Mucosa of gallbladder (tissue), 1 donor: ENCODE results near the gene TBC1D10A. TPM values are rescaled to one million over a fixed set of nuclear protein-coding genes. Genes with fewer than 3 reads are reported as not detected.

ENCODE experiments used
- DNase-seq: peaks from one replicate; pipeline ENCODE4 v3.0.0-alpha.2; 2020; ENCODE audit warnings: low spot score
- total RNA-seq: library from RNA; stranded (reverse); gene quantifications from one replicate; pipeline ENCODE4 v1.2.1, GENCODE V29; 2021
- donor health status: DM: no; HTN: no; CAD: no.

Gene TBC1D10A
- total RNA-seq, 1 donor from 2014 or later = 48.4 TPM

DNA sequence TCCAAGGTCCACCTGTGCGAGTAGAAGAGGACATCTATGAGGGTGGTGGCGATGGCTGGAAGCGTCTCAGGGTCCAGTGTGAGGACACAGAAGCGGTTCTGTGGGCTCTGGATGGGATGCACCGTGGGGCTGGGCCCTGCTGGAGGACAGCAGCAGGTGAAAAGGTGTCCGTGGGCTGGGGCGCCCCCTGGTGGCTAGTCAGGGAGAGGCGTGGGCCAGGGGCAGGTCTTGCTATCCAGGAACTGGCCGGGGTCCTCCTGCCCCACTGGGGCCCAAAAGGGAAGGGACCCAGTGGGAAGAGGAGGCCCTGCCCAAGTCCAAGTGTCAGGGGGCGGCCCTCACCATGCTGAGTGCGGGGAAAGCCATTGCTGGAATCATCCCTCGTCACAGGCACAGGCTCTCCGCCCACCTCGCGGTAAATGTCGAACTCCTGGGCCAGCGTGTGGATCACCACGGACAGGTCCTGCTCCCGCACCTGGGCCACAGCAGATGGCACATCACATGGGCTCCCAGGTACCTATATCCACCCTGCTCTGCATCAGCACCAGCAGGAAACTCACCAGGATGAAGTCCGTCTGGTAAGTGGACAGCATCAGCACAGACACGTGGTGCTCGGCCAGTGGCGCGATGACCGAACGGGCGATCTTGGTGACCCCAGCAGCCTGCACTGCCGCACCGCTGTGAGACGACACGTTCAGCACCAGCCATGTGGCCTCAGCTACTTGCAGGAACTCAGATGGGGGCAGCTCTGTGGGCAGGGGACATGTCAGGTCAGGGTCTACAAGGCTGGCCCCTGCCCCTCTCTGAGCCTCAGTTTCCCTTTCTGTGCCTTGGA lies 39.7 kb downstream of the TBC1D10A start:
- peak; percentile 74 for DNase-seq

DNA sequence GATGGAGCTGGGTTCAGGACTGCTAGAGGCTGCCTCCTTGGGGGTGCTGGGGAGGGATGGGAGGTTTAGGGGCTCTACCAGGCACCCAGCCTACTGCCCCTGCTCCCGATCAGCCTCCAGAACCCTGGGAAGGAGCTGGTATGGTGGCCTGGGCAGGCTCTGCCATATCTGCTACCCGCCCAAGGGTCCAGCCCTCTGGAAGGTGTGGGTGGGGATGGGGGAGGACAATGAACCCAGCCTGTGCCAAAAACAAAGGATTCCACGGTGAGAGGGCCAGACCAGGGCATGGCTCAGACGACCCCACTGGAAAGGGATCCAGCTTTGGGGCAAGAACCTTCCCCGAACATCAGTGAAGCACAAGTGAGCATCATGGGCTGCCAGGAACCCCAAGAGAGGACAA lies 40.4 kb downstream of the TBC1D10A start:
- DNase-seq = no peak

DNA sequence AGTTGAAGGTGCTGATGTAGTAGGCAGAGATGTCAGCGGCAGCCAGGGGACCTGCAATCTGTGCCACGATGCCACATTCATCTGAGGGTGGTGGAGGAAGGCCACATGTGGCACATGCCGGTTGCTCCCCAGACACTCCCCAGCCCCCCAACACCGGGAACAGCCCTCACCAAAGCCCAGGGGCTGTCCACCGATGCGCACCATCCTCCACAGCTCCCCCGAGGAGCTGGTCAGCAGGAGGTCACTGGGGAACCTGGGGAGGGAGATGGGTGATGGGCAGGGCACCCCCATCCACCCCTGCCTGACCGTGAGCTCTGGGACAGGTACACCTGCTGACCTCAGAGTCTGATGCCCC lies 40.9 kb downstream of the TBC1D10A start:
- DNase-seq = no peak

DNA sequence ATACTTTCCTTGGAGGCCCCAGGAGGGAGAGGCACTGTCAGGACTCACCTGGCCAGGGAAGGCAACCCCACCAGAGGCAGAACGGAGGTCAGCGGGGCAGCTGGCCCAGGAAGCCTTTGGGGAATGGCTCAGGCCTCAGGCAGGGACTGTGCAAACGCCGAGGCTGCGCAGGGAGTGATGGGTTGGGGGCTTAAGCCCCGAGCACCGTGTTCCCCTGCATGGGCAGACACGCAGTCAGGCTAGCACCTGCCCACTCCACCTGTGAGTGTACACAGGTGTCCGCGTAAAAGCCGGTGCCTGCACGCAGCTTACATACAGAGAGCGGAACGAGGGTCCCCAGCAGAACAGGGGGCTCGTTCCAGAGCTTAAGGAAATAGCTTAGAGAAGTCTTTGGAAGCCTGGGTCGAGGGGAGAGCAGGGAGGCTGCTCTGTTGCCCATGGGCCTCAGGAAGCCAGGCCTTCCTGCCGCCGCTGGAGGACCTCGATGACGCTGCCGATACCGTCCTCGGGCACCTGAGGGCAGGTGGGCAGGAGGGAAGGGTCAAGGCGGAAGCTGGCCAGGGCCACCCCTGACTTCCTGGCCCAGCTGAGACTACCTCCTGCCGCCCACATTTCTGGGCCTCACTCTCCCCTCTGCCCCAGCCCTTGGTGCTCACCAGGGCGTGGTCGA lies 41.4 kb downstream of the TBC1D10A start:
- DNase-seq = no peak

DNA sequence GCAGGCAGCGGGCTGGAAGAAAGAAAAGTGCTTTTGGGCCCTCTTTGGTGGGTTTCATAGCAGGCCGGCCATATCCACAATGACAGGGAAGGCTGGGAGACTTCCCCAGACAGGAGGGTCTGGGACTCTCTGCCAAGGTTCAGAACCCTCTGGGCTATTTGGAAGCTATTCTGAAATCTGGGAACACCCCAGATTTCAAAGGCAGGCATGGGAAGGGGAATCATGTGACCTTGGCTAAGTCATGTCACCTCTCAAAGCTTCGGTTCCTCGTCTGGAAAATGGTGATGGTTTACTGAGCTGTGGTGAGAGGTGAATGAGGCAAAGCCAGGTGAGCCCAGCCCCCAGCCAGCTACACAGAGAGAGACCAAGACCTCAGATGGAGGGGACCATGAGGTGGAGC lies 42.1 kb downstream of the TBC1D10A start:
- DNase-seq = no peak

DNA sequence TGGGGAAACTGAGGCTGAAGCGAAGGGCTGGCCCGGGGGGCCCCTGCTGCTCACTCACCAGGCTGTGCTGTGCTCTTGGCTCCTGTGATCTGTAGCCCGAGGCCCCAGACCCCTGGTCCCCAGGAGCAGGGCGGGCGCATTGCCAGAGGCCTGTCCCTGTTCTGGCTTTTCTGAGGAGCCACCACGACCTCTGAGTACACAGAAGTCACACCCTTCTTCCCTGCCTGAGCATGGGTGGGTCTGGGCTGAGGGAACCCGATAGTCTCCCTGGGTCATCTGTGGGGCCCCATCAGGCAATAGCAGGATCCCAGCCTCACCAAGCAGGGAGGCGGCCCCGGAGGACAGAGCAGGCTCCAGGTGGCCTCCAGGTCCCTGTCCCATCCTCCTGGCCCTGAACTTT lies 42.6 kb downstream of the TBC1D10A start:
- DNase-seq = no peak

DNA sequence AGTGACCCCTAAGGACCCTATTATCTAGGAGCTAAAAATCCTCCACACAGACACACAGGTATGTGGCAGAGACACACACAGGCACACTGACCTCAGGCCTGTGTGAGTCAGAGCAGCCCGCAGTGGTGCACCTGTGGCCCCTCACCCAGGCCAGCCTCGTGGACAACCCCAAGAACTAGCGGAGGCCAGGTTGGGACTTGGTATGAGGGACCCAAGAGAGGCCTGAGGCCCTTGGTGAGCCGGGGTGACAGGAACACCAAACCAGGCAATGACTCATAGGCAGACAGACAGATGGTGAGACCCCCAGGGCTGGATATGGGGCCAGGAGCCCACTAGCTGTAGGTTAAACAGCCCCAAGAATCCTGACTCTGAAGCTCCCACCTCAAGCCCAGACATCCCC lies 43.4 kb downstream of the TBC1D10A start:
- no peak for DNase-seq

DNA sequence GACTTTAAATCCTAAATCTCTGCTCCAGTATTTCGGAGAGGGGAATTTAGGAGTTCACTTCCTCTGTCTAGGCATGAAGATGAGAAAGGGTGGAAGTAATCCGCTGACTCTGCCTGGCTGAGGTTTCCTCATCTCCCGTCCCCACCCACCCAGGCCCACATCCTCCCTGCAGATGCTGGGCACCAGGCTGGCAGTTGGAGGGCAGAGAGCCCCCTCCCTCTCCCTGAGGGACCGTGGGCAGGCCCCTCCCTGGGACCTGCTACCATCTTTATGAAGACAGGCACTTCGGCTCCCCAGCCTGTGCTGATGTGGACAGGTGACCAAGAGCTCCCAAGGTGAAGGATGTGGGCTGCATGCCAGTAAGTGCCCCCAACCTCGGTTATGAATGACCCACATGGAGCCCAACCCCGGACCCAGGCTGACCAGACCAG lies 44.1 kb downstream of the TBC1D10A start:
- DNase-seq = no peak

DNA sequence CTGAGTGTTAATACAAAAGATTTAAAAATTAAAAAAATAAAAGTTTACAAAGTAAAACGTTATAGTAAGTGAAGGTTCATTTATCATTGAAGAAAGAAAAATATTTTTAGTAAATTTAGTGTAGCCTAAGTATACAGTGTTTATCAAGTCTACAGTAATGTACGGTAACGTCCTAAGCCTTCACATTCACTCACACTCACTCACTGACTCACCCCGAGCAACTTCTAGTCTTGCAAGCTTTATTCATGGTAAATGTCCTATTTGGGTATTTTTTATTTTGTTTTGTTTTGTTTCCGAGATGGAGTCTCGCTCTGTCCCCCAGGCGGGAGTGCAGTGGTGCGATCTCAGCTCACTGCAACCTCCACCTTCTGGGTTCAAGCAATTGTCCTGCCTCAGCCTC lies 46.2 kb downstream of the TBC1D10A start:
- no peak for DNase-seq

DNA sequence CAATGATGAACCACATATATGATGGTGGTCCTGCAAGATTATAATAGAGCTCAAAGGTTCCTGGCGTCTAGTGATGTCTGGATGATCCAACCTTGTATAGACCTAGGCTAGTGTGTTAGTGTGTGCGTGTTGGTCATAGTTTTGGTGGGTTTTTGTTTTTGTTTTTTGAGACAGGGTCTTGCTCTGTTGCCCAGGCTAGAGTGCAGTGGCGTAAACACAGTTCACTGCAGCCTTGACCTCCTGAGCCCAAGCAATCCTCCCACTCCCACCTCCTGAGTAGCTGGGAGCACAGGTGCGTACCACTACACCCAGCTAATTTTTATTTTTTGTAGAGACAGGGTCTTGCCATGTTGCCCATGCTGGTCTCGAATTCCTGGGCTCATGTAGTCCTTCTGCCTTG lies 46.8 kb downstream of the TBC1D10A start:
- no peak for DNase-seq

DNA sequence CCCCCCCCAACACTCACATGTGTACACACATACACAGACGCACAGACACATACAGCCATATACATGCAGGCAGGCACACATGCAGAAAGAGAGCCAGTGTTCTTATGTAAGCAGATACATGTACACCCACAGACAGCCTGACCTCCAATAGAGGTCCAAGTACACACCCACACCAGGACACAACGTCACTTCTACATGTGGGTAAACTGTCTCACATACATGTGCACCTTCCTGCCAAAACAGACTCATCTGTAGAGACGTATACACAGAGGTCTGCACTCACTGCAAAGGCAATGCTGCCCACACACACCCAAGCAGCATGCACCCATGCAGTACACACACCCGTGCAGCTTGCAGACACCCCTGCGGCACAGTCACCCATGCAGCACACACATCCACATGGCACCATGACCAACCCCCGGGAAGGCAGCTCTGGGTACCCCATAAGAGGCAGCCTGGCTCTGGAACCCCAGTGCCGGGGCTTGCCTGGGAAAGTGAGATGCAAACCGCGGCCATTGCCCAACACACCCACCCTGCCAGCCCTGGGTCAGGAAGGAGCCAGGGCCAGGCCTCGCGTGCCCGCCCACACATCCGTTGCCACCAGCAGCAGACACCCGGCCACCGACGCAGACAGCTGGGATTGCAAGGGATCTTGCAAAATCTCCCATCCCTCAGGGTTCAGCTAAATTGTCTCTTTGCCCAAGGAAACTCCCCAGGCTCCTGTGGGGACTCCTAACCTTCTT lies 47.5 kb downstream of the TBC1D10A start:
- no peak for DNase-seq

DNA sequence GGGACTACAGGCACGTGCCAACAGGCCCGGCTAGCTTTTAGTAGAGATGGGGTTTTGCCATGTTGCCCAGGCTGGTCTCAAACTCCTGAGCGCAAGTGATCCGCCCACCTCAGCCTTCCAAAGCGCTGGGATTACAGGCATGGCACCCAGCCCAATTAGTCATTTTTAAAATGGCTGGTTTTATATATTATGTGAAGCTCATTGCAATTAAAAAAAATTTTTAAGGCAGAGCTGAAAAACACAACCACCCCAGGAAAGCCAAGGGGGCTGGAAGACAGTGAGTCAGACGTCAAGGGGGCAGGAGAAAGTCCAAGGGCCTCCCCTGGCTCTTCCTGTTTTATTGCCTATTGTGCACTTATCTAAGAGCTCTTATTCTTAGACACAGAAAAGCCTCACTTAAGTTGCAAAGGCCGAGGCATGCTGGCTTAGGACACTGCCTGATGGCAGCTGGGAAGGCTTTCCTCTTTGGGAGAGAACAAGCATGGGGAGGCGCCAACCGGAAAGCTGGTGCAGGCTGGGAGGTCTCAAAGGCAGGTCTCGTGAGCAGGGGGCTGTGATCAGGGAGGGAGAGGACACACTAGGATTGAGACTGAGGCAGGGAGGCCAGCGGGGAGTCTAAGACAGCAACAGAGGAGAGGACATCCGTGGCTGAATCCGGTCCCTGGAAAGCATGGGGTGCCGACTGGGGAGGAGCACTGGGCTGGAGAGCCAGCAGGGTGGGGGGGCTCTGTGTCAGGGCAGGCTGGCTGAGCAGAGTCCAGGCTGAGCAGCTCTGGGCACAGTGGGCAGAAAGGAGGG lies 49.0 kb downstream of the TBC1D10A start:
- no peak for DNase-seq

DNA sequence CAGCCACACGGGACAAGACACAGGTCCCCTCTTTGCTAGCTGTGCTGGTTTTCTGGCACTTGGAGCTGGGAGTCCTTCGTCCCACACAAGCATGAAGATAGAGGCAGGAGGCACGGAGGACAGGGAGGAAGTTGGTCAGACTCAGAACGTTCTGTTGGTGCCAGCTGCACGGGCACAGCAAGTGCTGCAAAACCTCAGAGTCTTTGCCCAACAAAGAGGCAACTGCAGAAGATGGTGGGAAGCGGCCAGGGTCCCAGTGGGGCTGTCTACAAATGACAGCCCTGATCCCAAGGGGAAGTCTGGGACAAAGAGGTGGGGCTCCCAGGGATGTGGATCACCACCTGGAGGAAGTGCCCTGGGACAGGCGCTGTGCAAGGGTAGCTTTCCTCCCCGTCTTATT lies 50.7 kb downstream of the TBC1D10A start:
- DNase-seq = no peak

DNA sequence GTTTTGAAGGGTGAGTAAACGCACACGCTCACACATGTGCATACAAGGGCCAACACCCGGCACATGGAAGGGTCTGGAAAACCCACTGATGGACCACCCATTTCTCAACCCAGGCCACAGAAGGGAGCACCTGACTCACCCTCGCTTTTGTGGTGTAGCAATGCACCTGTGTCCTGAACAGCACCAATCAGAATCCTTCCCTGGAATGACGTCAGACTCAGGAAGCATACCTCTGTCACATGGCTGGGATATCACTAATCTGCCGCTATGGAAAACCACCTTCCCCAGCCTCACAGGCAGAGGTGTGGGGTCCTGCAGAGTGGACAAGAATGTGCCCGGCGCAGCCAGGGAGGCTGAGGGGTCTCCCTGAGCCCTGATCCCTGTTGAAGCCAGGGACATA lies 51.1 kb downstream of the TBC1D10A start:
- no peak for DNase-seq

DNA sequence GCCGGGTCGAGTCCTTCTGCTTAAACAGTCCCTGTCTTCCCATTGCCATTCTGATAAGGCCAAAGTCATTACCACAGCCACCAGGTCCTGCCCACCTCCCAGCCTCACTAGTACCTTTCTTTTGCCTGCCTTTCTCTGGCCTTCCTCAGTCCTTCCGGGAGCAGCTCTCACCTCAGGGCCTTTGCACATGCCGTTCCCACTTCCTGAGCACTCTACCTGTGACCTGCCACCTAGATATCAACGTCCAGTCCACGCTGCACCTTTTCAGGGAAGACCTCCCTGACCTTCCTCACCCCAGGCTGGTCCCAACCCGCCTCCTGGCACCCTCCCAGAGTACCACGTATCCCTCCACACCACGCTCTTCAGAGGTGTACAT lies 52.3 kb downstream of the TBC1D10A start:
- no peak for DNase-seq

DNA sequence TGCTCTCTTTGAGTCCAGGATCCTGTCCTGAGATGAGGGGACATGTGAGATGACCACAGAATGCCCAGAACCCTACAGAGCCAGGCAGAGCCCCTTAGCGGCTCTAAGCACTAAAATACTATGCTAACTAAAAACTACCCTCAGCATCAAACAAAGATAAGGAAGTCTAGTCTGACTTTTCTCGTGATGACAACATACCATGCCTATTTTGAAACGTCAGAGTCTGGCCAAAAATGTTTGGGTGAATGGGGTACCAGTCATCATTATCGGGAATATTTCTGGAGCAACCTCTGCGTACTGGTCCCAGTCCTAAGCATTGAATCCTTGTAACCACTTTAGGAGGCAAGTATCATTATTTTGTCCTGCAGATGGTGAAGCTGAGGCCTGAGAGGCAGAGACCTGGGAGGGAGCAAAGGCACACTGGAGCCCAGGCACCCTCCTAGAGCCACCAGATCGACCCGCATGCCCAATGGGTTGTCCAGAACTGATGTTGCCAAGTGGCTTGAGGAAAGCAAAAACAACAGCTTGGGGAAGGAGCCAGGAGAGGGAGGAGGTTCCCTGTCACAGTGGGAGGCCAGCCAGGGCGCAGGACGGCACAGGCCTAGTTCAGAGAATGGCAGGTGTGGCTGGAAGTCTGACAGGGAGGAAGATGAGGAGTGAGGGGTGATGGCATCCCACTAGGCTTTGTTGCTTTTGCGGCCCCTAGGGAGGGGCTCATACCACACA lies 52.9 kb downstream of the TBC1D10A start:
- DNase-seq = no peak

DNA sequence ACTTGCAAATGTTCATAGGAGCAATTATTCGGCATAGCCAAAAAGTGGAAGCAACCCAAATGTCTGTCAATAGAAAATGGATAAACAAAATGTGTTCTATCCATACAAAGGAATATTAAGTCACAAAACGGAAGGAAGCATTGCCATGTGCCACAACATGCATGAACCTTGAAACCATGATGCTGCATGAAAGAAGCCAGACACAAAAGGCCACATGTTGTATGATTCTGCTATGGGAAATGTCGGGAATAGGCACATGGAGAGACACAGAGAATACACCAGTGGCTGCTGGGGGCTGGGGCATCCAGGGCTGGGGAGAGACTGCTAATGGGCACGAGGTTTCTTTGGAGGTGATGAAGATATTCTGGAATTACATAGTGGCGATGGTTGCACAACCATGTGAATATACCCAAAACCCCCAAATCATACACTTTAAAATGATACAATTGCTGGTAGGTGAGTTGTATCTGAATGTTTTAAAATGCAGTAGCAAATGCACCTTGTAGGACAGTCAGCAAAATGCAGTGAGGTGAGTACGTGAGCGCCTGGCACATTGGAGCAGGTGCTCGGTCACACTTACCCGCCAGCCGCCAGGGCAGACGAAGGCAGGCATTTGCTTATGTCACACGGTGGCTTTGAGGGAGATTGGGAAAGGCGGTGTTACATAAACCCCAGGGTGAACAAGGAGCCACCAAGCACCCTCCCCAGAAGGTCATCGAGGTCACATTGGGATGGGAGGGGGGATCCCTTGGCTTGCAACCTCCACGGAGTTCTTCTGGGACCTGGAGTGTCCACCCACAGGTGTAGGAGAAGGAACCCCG lies 53.8 kb downstream of the TBC1D10A start:
- DNase-seq = no peak

DNA sequence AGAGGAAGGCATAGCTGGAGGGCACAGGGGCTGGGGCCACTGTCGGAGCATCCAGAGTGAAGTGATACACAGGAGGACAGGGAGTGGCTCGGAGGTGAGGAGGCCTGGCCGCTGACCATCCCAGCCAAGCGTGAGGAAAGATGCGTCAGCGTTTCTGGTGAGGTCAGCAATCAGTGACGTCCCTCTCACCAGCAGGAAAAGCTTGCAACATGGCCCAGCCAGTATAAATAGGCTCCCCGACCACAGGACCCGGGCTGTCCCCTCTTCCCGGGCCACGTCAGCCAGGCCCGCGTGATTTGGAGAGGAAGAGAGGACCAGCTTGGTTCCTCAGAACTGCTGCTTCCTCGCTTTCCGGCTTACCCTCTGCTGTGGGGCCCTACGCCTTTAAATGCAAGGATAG lies 55.9 kb downstream of the TBC1D10A start:
- peak; percentile 74 for DNase-seq

DNA sequence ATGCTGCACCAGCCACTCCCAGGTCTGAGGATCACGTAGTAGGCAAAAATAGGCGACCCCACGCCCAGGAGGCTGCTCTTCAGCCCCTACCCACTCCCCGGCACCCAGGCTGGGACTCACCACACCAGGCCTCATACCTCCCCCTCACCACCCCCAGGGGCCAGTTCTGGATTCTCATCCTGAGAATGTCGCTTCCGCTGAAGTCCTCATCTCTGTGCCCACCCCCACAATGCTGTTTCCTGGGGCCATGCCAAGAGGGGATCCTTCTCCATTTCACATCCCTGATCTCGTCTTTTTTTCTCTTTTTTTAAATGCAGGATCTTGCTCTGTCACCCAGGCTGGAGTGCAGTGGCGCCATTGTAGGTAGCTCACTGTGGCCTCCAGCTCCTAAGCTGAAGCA lies 58.4 kb downstream of the TBC1D10A start:
- DNase-seq = no peak
